Upper lobe of left lung (tissue), 6 donors: ENCODE results near the gene RHOB. TPM values are rescaled to one million over a fixed set of nuclear protein-coding genes. Genes with fewer than 3 reads are reported as not detected.

Experiments used
- ATAC-seq, 2 donors: fragments of 200-7000 bp; cut with Tn5 transposase; one replicate each; pipeline ENCODE4 v1.9.1; 2022; ENCODE audit warnings: mild to moderate bottlenecking in 2 of 2, moderate library complexity in 2 of 2; ENCODE audit not compliant: low FRiP score in 2 of 2
- DNase-seq, 2 donors: peaks; one replicate each; pipeline ENCODE4 v3.0.0-alpha.2; 2019 to 2020
- H3K27ac ChIP-seq, 4 donors: fragments of 200-600 bp; sonication (generic); one replicate each; pipeline ENCODE4 v1.5.1; 2016 to 2019
- H3K27me3 ChIP-seq, 4 donors: fragments of 200-600 bp; sonication (generic); one replicate each; pipeline ENCODE4 v1.5.1; 2017 to 2019
- H3K36me3 ChIP-seq, 4 donors: fragments of 200-600 bp; sonication (generic); one replicate each; pipeline ENCODE4 v1.5.1; 2016 to 2019
- H3K4me1 ChIP-seq, 4 donors: fragments of 200-600 bp; sonication (generic); one replicate each; pipeline ENCODE4 v1.5.1; 2018 to 2019
- H3K4me3 ChIP-seq, 4 donors: fragments of 200-600 bp; sonication (generic); one replicate each; pipeline ENCODE4 v1.5.1; 2017 to 2019; ENCODE audit warnings: mild to moderate bottlenecking in 2 of 4, moderate library complexity in 1 of 4
- H3K9me3 ChIP-seq, 4 donors: fragments of 200-600 bp; sonication (generic); one replicate each; pipeline ENCODE4 v1.5.1; 2018 to 2019
- EP300 ChIP-seq, 4 donors: sonication (generic); formaldehyde crosslinking; IDR thresholded peaks; one replicate each; pipeline ENCODE4 v1.5.1; 2017; ENCODE audit warnings: antibody characterized with exemption in 4 of 4, control low read depth in 2 of 4
- POLR2A ChIP-seq, 4 donors: fragments of 450-650 bp; IDR thresholded peaks; one replicate each; pipeline ENCODE4 v1.5.1; 2016 to 2017; ENCODE audit warnings: antibody characterized with exemption in 4 of 4, mild to moderate bottlenecking in 2 of 4
- POLR2AphosphoS5 ChIP-seq, 2 donors: sonication (generic); formaldehyde crosslinking; IDR thresholded peaks; one replicate each; pipeline ENCODE4 v1.5.1; 2017; ENCODE audit warnings: antibody characterized with exemption in 2 of 2
- WGBS, 2 donors: methylation state at CpG; one replicate each; pipeline ENCODE4 v1.1.5; 2017 to 2018; 5-methylcytosine and 5-hydroxymethylcytosine counted together
- total RNA-seq, 6 donors: library from RNA; depleted of rRNA in 4 of 6; stranded (reverse); fragments of >200 nt in 4 of 6; gene quantifications; one replicate each; pipeline versions ENCODE4 v1.1.0 to v1.2.1, GENCODE V29; 2016 to 2021
- TF ChIP-seq, protein P1 (sequence below), 6 experiments: fragments of 450-650 bp in 4 of 6; fragments of 200-600 bp in 2 of 6; sonication (generic) in 2 of 6; IDR thresholded peaks; one replicate each; pipeline ENCODE4 v1.5.1; 2016 to 2019; ENCODE audit warnings: antibody characterized with exemption in 6 of 6
- donor health status: DM: no; HTN: no; CAD: no; lungs with moderate emphysema.
- donor health status: DM: no; HTN: yes; CAD: no; lungs with severe emphysema.

Gene RHOB
- total RNA-seq, 6 donors from 2014 or later, result 193 to 583 (median 336) TPM

DNA sequence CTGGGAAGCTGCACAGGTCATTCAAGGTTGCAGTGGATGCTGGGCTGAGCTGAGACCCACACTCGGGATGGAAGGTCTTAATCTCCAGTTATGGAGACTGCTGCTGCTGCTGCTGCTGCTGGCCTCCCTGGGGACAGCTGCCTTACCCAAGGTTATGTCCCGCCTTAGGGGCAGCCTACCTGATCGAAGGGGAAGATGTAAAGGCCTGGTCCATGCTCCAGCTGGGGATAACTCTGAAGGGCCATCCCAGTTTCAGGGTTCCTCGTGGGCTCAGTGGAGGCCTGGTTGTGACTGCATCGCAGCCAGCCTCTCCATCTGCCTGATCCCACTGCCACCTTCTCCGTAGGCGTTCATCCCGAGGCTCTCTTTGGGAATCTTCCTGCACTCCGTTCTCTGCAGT, 33.0 kb downstream of the RHOB start:
- H3K36me3 ChIP-seq, result no peaks in the 10 kb centered on the region
- H3K9me3 ChIP-seq, result no peaks in the 10 kb centered on the region
- H3K27ac ChIP-seq, result no peak overlapping the region
- 82 to 89% methylated on average over 8 to 9 of the region's 9 CpGs for WGBS, 2 donors
- TF ChIP-seq EP300 (IDR thresholded peaks at IDR 0.05) (no peak), POLR2A (IDR thresholded peaks at IDR 0.05) (no peak), POLR2AphosphoS5 (IDR thresholded peaks at IDR 0.05) (no peak)
- TF ChIP-seq, protein P1, sequence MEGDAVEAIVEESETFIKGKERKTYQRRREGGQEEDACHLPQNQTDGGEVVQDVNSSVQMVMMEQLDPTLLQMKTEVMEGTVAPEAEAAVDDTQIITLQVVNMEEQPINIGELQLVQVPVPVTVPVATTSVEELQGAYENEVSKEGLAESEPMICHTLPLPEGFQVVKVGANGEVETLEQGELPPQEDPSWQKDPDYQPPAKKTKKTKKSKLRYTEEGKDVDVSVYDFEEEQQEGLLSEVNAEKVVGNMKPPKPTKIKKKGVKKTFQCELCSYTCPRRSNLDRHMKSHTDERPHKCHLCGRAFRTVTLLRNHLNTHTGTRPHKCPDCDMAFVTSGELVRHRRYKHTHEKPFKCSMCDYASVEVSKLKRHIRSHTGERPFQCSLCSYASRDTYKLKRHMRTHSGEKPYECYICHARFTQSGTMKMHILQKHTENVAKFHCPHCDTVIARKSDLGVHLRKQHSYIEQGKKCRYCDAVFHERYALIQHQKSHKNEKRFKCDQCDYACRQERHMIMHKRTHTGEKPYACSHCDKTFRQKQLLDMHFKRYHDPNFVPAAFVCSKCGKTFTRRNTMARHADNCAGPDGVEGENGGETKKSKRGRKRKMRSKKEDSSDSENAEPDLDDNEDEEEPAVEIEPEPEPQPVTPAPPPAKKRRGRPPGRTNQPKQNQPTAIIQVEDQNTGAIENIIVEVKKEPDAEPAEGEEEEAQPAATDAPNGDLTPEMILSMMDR (IDR thresholded peaks at IDR 0.05), result no peak
- DNase-seq (peak in 1 of 2 donors; percentile 8), ATAC-seq (no peak)
- H3K27me3 ChIP-seq, result no peaks in the 10 kb centered on the region
- H3K4me1 ChIP-seq, result peaks cover 0 to 10% (median 4%) of the 10 kb centered on the region in 4 donors
- H3K4me3 ChIP-seq, result no peak overlapping the region

DNA sequence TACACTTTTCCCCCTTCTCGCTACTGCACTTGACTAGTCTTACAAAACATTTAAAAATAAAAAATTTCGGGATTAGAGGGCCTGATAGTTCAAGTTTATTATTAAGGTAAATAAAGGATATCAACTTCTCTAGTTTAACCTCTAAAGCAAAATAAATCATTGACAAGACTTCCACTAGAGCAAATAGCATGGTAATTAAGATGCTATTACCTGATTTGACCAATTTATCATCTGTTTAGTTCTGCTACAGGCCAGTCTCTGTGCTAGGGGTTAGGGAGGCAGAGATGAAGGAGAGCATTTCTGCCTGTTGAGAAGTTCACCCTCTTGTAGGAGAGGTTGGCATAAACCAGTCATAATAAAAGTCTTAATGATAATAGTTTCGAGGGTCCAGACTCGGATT, 34.0 kb downstream of the RHOB start:
- WGBS, 2 donors, result 59 to 73% methylated on average over 4 of the region's 4 CpGs
- H3K4me1 ChIP-seq, result peaks cover 0 to 10% (median 4%) of the 10 kb centered on the region in 4 donors
- H3K36me3 ChIP-seq, result no peaks in the 10 kb centered on the region
- ATAC-seq (no peak), DNase-seq (no peak)
- no peak overlapping the region for H3K4me3 ChIP-seq
- no peaks in the 10 kb centered on the region for H3K9me3 ChIP-seq
- TF ChIP-seq POLR2A (IDR thresholded peaks at IDR 0.05), result no peak
- no peak for TF ChIP-seq EP300 (IDR thresholded peaks at IDR 0.05)
- TF ChIP-seq, protein P1 (IDR thresholded peaks at IDR 0.05), result no peak
- no peak for TF ChIP-seq POLR2AphosphoS5 (IDR thresholded peaks at IDR 0.05)
- H3K27ac ChIP-seq, result no peak overlapping the region
- H3K27me3 ChIP-seq, result no peaks in the 10 kb centered on the region

DNA sequence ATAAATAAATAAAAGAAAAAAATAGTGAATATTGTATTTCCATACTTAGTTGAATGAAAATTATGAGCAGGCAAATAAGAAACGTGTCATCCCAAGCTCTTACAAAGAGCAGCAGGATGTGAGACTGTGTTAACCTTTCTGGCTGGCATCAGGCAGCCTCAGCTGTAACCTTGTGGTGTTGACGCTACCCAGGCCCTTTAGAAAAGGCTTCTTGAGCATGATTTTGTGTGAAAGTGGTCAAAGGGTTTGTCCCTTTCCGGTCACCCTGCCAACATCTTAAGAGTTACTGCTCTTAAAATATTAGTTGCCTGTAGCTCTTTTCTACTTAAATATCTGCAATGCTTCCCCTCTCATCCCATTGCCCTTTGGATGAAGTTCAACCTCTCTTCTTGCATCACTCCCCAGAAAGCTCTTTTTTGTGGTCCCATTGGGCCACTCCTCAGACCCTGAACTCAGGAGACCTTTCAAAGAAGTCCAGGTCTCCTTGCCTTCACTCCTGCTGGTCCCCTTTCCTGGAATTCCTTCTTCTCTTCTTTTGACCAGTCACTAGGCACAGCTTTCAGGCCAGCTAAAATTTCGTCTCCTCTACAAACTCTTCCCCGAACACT, 35.0 kb downstream of the RHOB start:
- Histone ChIP-seq H3K9me3 (no peaks in the 10 kb centered on the region), H3K4me1 (peaks cover 0 to 10% (median 4%) of the 10 kb centered on the region in 4 donors), H3K27me3 (no peaks in the 10 kb centered on the region), H3K27ac (no peak overlapping the region), H3K36me3 (no peaks in the 10 kb centered on the region), H3K4me3 (no peak overlapping the region)
- TF ChIP-seq POLR2AphosphoS5 (IDR thresholded peaks at IDR 0.05), result no peak
- TF ChIP-seq POLR2A (IDR thresholded peaks at IDR 0.05), result no peak
- TF ChIP-seq, protein P1 (IDR thresholded peaks at IDR 0.05), result no peak
- TF ChIP-seq EP300 (IDR thresholded peaks at IDR 0.05), result no peak
- ATAC-seq, result no peak
- no peak for DNase-seq
- WGBS, 2 donors, result 77 to 85% methylated on average over 5 of the region's 5 CpGs

DNA sequence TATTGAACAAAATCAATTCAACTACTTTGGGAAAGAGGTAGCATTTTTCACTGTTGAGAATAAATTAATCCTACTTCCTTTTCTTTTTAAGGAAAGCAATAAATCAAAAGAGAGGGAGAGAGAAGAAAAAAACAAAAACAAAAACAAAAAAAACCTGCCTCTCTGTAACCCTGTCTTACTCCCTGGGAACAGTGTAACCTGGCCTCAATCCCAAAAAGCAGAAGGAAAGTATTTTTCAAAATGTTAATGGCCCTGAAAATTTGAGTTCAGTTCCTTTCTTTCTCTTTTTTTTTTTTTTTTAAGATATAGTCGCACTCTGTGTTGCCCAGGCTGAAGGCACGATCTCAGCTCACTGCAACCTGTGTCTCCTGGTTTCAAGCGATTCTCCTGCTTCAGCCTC, 35.9 kb downstream of the RHOB start:
- Histone ChIP-seq H3K27ac (no peak overlapping the region), H3K4me3 (no peak overlapping the region), H3K27me3 (no peaks in the 10 kb centered on the region), H3K36me3 (no peaks in the 10 kb centered on the region), H3K4me1 (peaks cover 0 to 10% (median 3%) of the 10 kb centered on the region in 4 donors), H3K9me3 (no peaks in the 10 kb centered on the region)
- TF ChIP-seq, protein P1 (IDR thresholded peaks at IDR 0.05), result no peak
- TF ChIP-seq EP300 (IDR thresholded peaks at IDR 0.05) (no peak), POLR2AphosphoS5 (IDR thresholded peaks at IDR 0.05) (no peak), POLR2A (IDR thresholded peaks at IDR 0.05) (no peak)
- DNase-seq (no peak), ATAC-seq (no peak)
- 83 to 85% methylated on average over 3 of the region's 3 CpGs for WGBS, 2 donors
